K562 (cell line): Measurements from ENCODE around the gene ST3GAL3. TPM values are rescaled to one million over a fixed set of nuclear protein-coding genes. Genes with fewer than 3 reads are reported as not detected.
A peak's percentile ranks its signal among the peaks of the same experiment; 100 is the strongest.

Experiments
- CBFA2T2 ChIP-seq: fragments of 450-650 bp; conservative IDR thresholded peaks from 2 replicates; pipeline ENCODE4 v1.6.1; 2017; ENCODE audit warnings: mild to moderate bottlenecking
- CREM ChIP-seq: IDR thresholded peaks from 2 replicates; pipeline ENCODE4 v1.6.1; 2014; ENCODE audit warnings: antibody characterized with exemption, low read depth
- DACH1 ChIP-seq: fragments of 450-650 bp; IDR thresholded peaks from 2 replicates; pipeline ENCODE4 v1.6.1; 2018; ENCODE audit not compliant: partially characterized antibody
- EHMT2 ChIP-seq: fragments of 450-650 bp; IDR thresholded peaks from 2 replicates; pipeline ENCODE4 v1.6.1; 2018; ENCODE audit warnings: antibody characterized with exemption
- ESRRA ChIP-seq: fragments of 450-650 bp; IDR thresholded peaks from 2 replicates; pipeline ENCODE4 v1.6.1; 2014; ENCODE audit warnings: low read depth, mild to moderate bottlenecking, moderate library complexity, borderline replicate concordance
- FOXA3 ChIP-seq, 2 experiments: fragments of 450-650 bp in 1 of 2; sonication (generic) in 1 of 2; formaldehyde crosslinking; IDR thresholded peaks in 1 of 2; conservative IDR thresholded peaks in 1 of 2; 2 replicates each; pipeline versions ENCODE4 v1.4.0 to v1.8.0; 2020 to 2022; ENCODE audit warnings: mild to moderate bottlenecking in 2 of 2, missing genetic modification reagents in 1 of 2
- HMGN3 ChIP-seq: IDR thresholded peaks from 2 replicates; pipeline ENCODE4 v1.6.1; 2011; ENCODE audit warnings: borderline replicate concordance, low read depth, mild to moderate bottlenecking, mixed read lengths, low read length; ENCODE audit not compliant: insufficient read length; ENCODE audit errors: extremely low read depth
- LEF1 ChIP-seq: fragments of 450-650 bp; IDR thresholded peaks from 2 replicates; pipeline ENCODE4 v1.6.1; 2016; ENCODE audit warnings: mild to moderate bottlenecking
- NR2C2 ChIP-seq, 2 experiments: fragments of 200-800 bp in 1 of 2; sonication (Bioruptor generic) in 1 of 2; sonication (generic) in 1 of 2; formaldehyde crosslinking in 1 of 2; IDR thresholded peaks; 2 replicates each; pipeline versions ENCODE4 v1.6.1 to v1.8.0; 2016 to 2022; ENCODE audit warnings: mild to moderate bottlenecking in 1 of 2, missing compliant biosample characterization in 1 of 2, missing genetic modification characterization in 1 of 2, missing genetic modification reagents in 1 of 2
- TRIM24 ChIP-seq, 2 experiments: fragments of 450-650 bp; IDR thresholded peaks; 2 replicates each; pipeline ENCODE4 v1.6.1; 2016
- ZC3H11A ChIP-seq: IDR thresholded peaks from 2 replicates; pipeline ENCODE4 v1.6.1; 2012; ENCODE audit warnings: low read depth, low read length, improper control_type of control experiment
- ZNF146 ChIP-seq: IDR thresholded peaks from one replicate; pipeline ENCODE4 v1.6.1; 2018; ENCODE audit warnings: missing compliant biosample characterization; ENCODE audit not compliant: unreplicated experiment
- polyA plus RNA-seq, 8 experiments: library from polyadenylated mRNA; depleted of rRNA in 4 of 8; stranded (reverse) in 5 of 8; unstranded in 3 of 8; fragments of >200 nt; fragmentation: Nextera tagmentation in 2 of 8; fragmentation: Illumina TruSeq in 1 of 8; extraction: Ambion mirVana in 2 of 8; extraction: Trizol in 1 of 8; gene quantifications; 2 replicates each; pipeline versions ENCODE4 v1.2.1 to v1.2.3, GENCODE V29; 2011 to 2014; ENCODE audit warnings: inconsistent platforms in 1 of 8, missing spikeins in 1 of 8
- total RNA-seq, 7 experiments: library from RNA; depleted of rRNA in 6 of 7; stranded (reverse); fragments of >200 nt in 6 of 7; fragmentation: Illumina TruSeq in 2 of 7; extraction: Trizol in 2 of 7; gene quantifications; 2 replicates each; pipeline versions ENCODE4 v1.2.1 to v1.2.3, GENCODE V29; 2011 to 2021; ENCODE audit warnings: low replicate concordance in 1 of 7
- TF ChIP-seq, protein P1 (sequence below): fragments of 450-650 bp; IDR thresholded peaks from 2 replicates; pipeline ENCODE4 v1.6.1; 2017; ENCODE audit warnings: antibody characterized with exemption, mild to moderate bottlenecking

Gene ST3GAL3
- total and polyA plus RNA-seq, 9 of the 15 experiments (the other 6 are each of a cell fraction or from before 2014, with no cell fraction given): 1.2 to 18.9 (median 11.0) TPM

DNA sequence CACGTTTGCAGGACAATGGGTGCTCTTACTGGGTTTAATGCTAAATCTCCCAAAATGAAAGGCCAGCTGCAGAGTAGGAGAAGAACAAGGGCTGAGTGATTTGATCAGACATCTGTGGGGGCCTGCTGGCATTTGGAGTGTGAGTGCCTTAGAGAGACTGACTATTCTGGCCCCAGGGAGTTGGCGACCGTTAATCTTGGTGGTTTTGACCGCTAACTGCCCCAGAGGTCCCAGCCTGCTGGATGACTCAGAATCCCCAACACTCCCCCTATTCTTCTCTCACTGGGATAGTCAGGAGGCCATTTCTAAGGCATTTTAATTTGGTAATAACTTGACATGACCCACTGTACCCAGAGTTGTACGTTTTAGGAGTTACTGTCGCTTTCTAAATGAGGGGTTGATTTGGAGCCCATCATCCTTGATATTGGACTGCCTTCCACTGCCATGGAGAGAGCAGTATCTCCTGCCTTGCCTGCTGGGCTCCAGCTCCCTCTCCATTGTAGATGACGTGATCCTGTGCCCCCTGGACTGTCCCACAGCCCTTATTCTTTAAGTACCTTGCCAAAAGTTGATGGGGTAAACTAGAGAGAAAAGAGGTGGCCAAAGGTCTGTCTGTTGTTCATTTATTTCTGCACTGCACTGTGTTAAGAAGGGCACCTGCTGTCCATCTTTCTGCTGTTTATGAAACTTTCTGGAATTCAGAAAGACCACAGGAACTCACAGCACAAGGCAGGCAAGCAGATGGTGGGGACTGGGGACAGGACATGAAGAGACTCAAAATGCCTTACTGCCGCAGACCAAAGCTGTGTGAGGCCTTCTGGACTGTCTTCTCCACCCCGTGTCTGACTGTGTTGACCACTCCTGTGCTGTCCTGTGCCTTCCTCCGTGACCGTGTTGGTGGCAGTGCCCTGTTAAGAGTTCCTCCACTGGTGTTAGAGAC lies 128.0 kb downstream of the ST3GAL3 start (continued):
- TF ChIP-seq NR2C2 (CRISPR knock-in tag; IDR thresholded peaks at IDR 0.05) (no peak), NR2C2 (tag; IDR thresholded peaks at IDR 0.05) (peak; percentile 46; the same call in 1 of the 2 replicates), HMGN3 (peak; percentile 47), ESRRA (peak; percentile 60; the same call in 1 of the 2 replicates), CREM (peak; percentile 35; the same call in 1 of the 2 replicates), EHMT2 (peak; percentile 38; the same call in 1 of the 2 replicates), CBFA2T2 (peak; percentile 64), FOXA3 (CRISPR knock-in tag; conservative IDR thresholded peaks at IDR 0.05 in 1 of 2, IDR thresholded peaks at IDR 0.05 in 1 of 2) (no peak), TRIM24 (IDR thresholded peaks at IDR 0.05) (peak in 1 of 2 experiments; percentile 17; a peak in 1 of 4 replicates), ZC3H11A (0 out of 2 replicates have a peak, but pooled peaks have one; percentile 55), LEF1 (peak; percentile 27; the same call in 1 of the 2 replicates), DACH1 (peak; percentile 17), ZNF146 (CRISPR knock-in tag) (no peak)
- TF ChIP-seq, protein P1, sequence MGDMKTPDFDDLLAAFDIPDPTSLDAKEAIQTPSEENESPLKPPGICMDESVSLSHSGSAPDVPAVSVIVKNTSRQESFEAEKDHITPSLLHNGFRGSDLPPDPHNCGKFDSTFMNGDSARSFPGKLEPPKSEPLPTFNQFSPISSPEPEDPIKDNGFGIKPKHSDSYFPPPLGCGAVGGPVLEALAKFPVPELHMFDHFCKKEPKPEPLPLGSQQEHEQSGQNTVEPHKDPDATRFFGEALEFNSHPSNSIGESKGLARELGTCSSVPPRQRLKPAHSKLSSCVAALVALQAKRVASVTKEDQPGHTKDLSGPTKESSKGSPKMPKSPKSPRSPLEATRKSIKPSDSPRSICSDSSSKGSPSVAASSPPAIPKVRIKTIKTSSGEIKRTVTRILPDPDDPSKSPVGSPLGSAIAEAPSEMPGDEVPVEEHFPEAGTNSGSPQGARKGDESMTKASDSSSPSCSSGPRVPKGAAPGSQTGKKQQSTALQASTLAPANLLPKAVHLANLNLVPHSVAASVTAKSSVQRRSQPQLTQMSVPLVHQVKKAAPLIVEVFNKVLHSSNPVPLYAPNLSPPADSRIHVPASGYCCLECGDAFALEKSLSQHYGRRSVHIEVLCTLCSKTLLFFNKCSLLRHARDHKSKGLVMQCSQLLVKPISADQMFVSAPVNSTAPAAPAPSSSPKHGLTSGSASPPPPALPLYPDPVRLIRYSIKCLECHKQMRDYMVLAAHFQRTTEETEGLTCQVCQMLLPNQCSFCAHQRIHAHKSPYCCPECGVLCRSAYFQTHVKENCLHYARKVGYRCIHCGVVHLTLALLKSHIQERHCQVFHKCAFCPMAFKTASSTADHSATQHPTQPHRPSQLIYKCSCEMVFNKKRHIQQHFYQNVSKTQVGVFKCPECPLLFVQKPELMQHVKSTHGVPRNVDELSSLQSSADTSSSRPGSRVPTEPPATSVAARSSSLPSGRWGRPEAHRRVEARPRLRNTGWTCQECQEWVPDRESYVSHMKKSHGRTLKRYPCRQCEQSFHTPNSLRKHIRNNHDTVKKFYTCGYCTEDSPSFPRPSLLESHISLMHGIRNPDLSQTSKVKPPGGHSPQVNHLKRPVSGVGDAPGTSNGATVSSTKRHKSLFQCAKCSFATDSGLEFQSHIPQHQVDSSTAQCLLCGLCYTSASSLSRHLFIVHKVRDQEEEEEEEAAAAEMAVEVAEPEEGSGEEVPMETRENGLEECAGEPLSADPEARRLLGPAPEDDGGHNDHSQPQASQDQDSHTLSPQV: peak; percentile 58
